Urinary bladder (tissue), 4 donors: ENCODE results near the gene NANOS3. TPM values are rescaled to one million over a fixed set of nuclear protein-coding genes. Genes with fewer than 3 reads are reported as not detected.

Experiments
- DNase-seq: peaks from one replicate; pipeline ENCODE4 v3.0.0-alpha.2; 2015; ENCODE audit errors: extremely low spot score
- H3K27ac ChIP-seq: one replicate; pipeline ENCODE4 v1.5.1; 2013; ENCODE audit warnings: low read depth, mild to moderate bottlenecking, moderate library complexity
- H3K36me3 ChIP-seq: one replicate; pipeline ENCODE4 v1.6.1; 2013; ENCODE audit warnings: mild to moderate bottlenecking, moderate library complexity; ENCODE audit not compliant: insufficient read depth
- H3K4me1 ChIP-seq: one replicate; pipeline ENCODE4 v1.6.1; 2013; ENCODE audit warnings: mild to moderate bottlenecking, moderate library complexity; ENCODE audit not compliant: insufficient read depth
- H3K4me3 ChIP-seq: one replicate; pipeline ENCODE4 v1.5.1; 2013; ENCODE audit warnings: low read depth, low read length
- WGBS: extraction: QIAGEN DNeasy Blood & Tissue Kit; methylation state at CpG from one replicate; pipeline ENCODE4 v1.1.7; 2013; 5-methylcytosine and 5-hydroxymethylcytosine counted together
- polyA plus RNA-seq: library from polyadenylated mRNA; stranded (reverse); fragments of 200-250 nt; gene quantifications from one replicate; pipeline ENCODE4 v1.2.3, GENCODE V29; 2013
- total RNA-seq: library from RNA; depleted of rRNA; stranded (reverse); fragments of >200 nt; gene quantifications from one replicate; pipeline ENCODE4 v1.2.3, GENCODE V29; 2014
- donor health status: healthy with polysubstance abuse.
- donor health status: healthy.

NANOS3 gene
- total RNA-seq (not detected), polyA plus RNA-seq (0.57 TPM)

DNA sequence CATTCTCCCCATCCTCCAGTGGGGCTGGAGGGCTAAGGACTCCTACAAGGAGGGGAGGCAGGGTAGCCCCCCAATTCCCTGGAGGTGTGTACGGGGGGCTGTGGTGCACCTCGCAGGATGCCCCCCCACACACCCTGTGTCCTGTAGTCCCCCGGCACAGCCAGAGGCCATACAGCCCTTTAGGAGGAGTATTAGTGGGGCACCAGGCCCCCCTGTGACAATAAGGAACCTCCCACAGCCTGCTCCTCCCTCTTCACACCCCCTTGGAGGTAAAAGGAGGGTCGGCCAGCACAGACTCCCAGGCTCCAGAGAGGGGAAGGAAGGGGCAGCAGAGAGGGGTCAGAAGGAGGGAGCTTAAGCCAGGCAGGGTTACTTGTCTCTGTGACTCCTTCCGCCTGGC lies at the start of gene NANOS3:
Gene NANOS3, plus strand, starts transcription at position 301 of the 400 bp plus-strand sequence. CDS start 115 bp downstream, outside the sequence.
- WGBS = 51% methylated on average over 5 of the region's 5 CpGs
- H3K4me3 ChIP-seq = no peak within 1 kb of the TSS
- no peaks in the 10 kb centered on the region for H3K4me1 ChIP-seq

DNA sequence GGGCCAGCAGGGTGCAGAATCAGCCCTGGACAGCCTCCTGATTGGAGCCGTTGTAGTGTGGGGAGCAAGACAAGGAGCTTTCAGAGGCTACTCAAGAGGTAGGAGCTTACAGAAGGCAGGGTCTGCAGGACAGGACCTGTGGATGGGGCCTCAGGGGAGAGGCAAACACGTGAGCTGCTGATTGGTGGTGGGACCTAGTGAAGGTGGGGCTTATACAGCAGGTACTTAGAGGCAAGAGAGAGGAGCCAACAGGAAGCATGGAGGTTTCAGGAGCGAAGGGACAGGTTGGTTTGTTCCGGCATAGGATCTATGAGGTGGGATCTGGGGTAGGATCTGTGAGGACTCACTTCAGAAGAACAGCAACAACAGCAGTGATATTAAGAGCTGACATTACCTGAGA lies 49.3 kb upstream of the NANOS3 start:
- no peak for DNase-seq
- WGBS = 77% methylated on average over 4 of the region's 4 CpGs
- Histone ChIP-seq H3K4me3 (no peak overlapping the region), H3K27ac (no peak overlapping the region), H3K36me3 (no peaks in the 10 kb centered on the region), H3K4me1 (no peaks in the 10 kb centered on the region)

More for the DNA sequence above, at the start of gene NANOS3:
- Histone ChIP-seq H3K36me3 (no peaks in the 10 kb centered on the region), H3K27ac (no peak within 1 kb of the TSS)
- no peak for DNase-seq

DNA sequence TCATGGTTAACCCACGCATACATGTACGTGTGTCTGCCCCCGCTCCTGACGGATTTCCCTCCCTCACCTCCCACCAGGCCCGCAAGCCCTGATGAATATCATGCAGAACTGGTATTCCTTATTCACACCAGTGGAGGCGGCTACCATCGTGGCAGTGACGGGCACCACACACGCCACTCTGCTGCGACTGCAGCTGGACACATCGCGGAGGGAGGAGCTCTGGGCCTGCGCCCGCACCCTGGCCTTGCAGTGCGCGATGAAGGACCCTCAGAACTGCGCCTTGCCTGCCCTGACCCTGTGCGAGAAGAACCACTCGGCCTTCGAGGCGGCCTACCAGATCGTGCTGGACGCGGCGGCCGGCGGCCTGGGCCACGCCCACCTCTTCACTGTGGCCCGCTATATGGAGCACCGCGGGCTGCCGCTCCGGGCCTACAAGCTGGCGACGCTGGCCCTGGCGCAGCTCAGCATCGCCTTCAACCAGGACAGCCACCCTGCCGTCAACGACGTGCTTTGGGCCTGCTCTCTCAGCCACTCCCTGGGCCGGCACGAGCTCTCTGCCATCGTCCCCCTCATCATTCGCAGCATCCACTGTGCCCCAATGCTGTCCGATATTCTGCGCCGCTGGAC lies 46.7 kb upstream of the NANOS3 start:
- no peak for DNase-seq
- Histone ChIP-seq H3K4me1 (no peaks in the 10 kb centered on the region), H3K4me3 (no peak overlapping the region), H3K36me3 (no peaks in the 10 kb centered on the region), H3K27ac (no peak overlapping the region)
- 94% methylated on average over 47 of the region's 47 CpGs for WGBS

DNA sequence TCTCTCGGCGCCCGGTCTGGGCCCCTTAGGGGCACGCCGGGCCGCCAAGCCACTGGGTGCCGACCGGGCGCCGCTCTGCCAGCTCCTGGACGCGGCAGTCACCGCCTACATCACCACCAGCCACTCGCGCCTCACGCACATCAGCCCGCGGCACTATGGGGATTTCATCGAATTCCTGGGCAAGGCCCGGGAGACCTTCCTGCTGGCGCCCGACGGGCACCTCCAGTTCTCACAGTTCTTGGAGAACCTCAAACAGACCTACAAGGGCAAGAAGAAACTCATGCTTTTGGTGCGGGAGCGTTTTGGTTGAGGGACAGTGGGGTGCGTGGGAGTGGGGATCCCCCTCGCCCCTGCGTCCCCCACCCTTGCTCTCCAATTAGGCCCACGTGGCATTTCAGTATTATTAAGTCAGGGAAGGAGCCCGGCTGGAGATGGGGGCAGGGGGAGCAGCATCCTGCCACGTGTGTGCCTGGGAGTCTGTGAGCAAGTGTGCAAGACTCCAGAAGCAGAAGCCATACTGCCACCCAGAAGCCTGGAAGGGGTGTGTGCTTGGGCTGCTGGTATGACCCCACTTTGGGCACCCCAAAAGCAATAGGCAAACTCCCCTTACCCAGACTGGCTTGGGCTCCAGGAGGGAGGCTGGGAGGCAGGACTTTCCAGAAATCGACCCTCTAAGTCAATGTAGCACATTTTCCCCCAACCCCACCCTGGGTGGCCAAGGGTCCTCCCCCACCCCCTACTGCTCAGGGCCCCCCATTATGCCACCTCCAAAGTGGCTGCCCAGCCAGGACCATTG lies 46.0 kb upstream of the NANOS3 start:
- DNase-seq = no peak
- no peaks in the 10 kb centered on the region for H3K36me3 ChIP-seq
- H3K27ac ChIP-seq = no peak overlapping the region
- no peak overlapping the region for H3K4me3 ChIP-seq
- 92% methylated on average over 32 of the region's 32 CpGs for WGBS
- H3K4me1 ChIP-seq = no peaks in the 10 kb centered on the region

DNA sequence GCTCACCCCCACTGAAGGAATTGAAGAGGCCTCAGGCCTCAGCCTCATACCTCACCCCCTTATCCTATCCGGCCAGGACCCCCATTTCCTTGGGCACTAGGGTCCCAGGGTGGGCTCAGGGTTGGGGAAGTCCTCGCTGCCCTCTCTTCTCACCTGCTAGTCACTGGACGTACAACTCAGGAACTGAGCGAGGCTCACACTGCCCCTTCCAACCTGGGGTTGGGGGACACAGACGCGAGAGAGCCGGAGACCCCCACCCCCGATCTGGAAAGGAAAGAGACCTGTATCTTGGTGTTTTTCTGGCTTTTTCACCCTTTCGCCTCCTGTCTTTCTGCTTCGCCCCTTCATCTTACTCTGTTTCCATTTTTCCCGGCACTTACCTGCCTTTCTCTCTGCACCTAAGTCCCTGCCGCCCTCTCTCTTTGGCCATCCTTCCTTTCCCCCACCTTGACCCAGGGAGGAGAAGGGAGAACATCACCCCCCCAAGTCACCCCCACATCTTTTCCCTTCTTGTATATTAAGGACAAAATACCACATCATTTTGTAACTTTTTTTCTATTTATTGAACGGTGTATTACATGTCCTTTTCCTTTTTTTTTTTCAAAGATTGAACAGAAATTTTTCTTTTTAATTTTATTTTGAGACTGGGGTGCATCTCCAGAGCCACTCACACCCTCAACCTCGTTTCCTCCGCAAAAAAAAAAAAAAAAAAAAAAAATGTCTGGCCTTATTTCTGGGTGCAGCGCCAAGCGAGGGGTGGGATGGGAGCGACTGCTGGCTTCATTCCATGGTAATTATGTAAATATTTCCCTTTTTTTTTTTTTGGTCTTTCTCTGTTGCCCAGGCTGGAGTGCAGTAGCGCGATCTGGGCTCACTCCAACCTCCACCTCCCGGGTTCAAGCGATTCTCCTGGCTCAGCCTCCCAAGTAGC lies 45.1 kb upstream of the NANOS3 start:
- Histone ChIP-seq H3K4me1 (no peaks in the 10 kb centered on the region), H3K4me3 (no peak overlapping the region), H3K27ac (no peak overlapping the region), H3K36me3 (no peaks in the 10 kb centered on the region)
- DNase-seq = no peak
- 69% methylated on average over 22 of the region's 22 CpGs for WGBS

DNA sequence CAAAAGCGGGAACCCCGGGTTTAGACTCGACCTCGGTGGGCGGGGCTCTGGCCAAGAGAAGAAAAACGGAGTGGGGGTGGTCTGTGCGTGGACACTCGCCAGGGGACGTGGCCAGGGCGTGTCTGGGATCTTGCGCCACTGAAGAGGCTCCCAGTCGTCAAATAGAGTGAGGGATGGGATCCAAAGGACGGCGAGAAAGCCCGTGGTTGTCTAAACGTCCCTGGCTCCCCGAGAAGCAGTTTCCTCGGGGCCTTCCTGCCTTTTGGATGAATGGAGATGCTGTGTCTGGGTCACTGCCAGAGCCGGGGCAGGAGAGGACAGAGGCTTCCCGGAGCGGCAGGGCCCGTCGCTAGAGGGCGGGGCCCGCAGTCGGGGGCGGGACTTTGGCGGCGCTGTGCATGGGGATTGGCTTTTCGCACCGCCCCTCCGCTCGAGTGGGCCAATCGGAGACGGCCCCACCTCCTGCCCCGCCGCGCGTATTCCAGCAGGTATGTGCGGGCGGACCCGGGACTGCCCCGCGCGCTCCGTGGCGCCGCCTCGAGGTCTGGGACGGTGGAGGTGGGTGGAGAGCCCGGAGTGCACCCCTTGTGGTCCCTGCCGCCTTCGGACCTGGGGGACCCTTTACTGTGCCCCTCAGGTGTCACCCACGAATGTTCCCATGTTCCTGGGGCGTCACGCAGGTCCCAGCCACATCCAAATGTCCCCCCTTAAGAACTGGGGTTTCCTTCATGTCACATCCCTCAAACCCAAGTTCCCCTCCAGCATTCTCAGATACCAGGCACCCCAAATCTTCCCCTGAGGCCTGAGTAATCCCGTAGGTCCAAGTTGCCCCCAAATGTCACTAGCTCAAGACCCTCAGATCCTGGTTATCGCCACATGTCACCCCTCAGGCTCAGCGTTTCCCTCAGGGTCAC lies 43.3 kb upstream of the NANOS3 start:
- Histone ChIP-seq H3K36me3 (no peaks in the 10 kb centered on the region), H3K4me3 (no peak overlapping the region), H3K27ac (peak overlapping the region; percentile 58), H3K4me1 (no peaks in the 10 kb centered on the region)
- no peak for DNase-seq
- WGBS = 7% methylated on average over 59 of the region's 59 CpGs

DNA sequence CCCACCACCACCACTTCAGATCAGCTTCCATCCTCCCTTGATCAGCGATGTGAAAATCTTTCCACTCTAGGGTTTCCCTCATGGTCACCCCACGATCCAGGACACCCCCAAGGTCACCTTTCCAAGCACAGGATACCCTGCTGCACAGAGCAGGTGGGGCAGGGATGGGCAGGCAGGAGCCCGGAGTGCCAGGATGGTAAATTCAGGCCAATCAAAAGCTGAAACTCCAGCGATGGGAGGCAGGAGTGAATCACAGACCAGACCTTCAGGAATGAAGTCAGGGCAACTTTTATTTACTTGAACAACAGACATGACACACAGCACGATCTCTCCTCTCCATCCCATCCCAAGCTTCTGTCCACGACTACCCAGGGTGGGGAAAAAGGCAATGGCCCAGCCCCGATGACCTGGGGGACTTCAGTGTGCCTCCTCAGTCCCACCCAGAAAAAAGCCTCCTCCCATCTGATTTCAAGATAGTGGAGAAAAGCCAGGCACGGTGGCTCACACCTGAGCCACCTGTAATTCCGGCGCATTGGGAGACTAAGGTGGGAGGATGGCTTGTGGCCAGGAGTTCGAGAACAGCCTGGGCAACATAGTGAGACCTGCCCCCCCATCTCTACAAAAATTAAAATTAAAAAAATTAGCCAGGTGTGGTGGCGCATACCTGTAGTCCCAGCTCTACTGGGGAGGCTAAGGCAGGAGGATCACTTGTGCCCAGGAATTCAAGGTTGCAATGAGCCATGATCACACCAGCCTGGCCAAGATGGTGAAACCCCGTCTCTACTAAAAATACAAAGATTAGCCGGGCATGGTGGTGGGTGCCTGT lies 42.5 kb upstream of the NANOS3 start:
- H3K4me3 ChIP-seq = no peak overlapping the region
- WGBS = 67% methylated on average over 14 of the region's 14 CpGs

DNA sequence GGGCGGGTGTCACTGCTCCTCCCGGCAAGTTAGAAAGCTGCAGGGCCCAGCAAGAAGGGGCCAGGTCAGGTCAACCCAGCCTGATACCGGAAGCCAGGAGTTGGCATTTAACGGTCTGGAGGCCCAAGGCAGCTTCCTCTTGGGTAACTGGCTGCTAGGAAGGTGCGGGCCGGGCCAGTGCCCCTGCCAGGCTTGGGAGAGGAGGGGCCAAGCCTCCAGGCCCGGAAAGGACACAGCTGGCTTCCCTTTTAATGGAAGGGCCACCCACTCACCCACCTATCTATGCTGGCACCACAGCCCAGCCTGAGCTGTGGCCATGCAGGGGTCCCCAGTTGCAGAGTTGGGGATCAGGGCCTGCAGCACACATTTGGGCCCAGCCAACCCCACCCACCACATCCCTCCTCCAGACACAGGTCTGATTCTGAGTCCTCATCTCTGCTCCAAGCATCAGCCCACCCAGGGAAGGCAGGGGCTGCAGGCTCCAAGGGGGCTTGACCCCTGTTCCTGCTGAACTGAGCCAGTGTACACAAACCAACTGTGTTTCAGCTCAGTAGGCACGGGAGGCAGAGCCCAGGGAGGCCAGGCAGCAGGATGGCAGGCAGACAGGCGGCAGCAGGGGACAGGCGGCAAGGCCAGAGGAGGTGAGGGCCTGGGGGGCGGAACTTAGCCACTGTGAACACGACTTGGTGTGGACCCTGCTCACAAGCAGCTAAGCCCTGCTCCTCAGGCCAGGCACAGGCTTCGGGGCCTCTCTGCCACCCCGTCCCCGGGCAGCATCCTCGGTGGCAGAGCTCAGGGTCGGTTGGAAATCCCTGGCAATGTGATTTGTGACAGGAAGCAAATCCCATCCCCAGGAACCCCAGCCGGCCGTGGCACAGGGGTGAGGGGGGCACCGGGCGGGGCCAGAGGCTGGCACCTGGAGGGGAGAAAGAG lies 40.9 kb upstream of the NANOS3 start:
- Histone ChIP-seq H3K4me3 (no peak overlapping the region), H3K27ac (peak overlapping the region; percentile 12), H3K36me3 (no peaks in the 10 kb centered on the region), H3K4me1 (no peaks in the 10 kb centered on the region)
- 53% methylated on average over 21 of the region's 21 CpGs for WGBS
- DNase-seq = no peak

More for the DNA sequence above, 42.5 kb upstream of the NANOS3 start:
- no peak for DNase-seq
- Histone ChIP-seq H3K27ac (peak overlapping the region; percentile 58), H3K4me1 (no peaks in the 10 kb centered on the region), H3K36me3 (no peaks in the 10 kb centered on the region)

DNA sequence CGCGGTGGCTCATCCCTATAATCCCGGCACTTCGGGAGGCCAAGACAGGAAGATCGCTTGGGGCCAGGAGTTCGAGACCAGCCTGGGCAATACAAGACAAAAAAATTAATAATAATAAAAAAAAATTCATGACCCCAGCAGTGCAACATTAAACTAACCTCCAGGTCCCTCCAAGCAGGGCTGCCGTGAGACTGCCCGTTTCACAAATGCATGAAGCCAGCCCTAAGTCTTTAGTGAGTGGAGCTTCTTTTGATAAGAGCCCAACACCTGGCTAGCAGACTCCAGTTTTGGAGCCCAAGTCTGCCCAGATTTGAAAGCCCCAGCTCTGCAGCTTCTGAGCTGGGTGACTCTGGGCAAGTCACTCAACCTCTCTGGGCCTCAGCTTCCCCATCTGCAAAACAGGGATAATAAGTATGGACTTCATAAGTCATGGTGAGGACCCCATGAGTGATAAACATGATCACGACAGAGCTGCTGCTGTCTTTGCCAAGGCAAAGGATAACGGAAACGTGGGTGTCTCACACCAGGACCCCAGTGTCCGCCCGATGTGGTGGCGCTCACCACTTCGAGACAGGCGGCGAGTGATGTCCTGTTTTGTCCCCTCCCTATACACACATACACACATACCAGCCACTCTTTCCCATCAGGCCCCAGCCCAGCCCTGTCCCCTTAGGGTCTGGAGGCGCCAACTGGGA lies 38.4 kb upstream of the NANOS3 start:
- DNase-seq = no peak
- Histone ChIP-seq H3K36me3 (no peaks in the 10 kb centered on the region), H3K27ac (peak overlapping the region; percentile 99), H3K4me3 (no peak overlapping the region), H3K4me1 (no peaks in the 10 kb centered on the region)
- 46% methylated on average over 18 of the region's 18 CpGs for WGBS

DNA sequence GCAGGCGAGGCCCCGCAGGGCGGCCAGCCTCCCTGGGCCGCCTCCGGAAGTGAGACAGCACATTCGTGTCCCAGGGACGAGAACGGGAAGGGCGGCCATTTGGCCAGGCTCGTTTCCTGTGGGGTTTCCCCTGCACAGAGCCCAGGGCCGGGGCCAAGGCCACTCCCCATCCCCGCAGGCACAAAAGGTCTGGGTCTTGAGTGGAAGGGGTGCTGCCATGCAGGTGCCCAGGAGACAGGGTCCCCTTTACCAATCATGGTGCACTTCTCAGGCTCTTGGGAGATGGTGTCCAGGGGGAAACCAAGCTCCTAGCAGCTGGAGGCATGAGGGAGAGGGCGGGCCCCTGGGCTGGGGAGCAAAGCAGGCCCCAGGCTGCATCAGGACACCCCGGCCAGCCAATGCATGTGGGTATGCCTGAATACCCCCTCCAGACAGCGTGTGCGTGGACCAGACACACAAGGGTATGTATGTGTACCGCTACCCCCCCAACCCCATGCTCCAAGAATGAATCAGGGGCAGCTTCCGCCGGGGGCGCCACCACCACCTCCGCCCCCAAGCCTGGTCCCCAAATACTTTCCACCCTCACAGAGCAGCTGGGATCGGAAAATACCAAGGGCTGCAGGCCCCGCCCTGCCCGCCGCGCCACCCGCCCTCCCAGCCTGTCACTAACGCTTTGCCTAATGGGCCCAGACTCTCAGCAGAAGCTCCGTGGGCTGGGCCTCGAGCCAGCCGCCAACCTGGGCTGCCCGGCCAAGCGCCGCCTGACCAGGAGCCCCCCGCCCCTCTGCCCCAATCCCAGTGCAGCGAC lies 37.6 kb upstream of the NANOS3 start:
- Histone ChIP-seq H3K4me3 (peak overlapping the region; percentile 94), H3K4me1 (no peaks in the 10 kb centered on the region), H3K36me3 (no peaks in the 10 kb centered on the region), H3K27ac (peak overlapping the region; percentile 99)
- 2% methylated on average over 36 of the region's 36 CpGs for WGBS
- DNase-seq = no peak
